GM12864 (cell line): ENCODE data around the gene MPZL1.

Experiments used
- DNase-seq: peaks from one replicate; pipeline ENCODE4 v3.0.0-alpha.2; 2011; ENCODE audit warnings: low read depth
- H3K4me3 ChIP-seq: 2 replicates; pipeline ENCODE4 v1.5.1; 2011; ENCODE audit warnings: mild to moderate bottlenecking, low read depth, low read length, control low read depth
- TF ChIP-seq, protein P1 (sequence below): IDR thresholded peaks from 2 replicates; pipeline ENCODE4 v1.5.1; 2011; ENCODE audit warnings: low read depth, mild to moderate bottlenecking, moderate library complexity, low read length, control low read depth, inconsistent platforms; ENCODE audit errors: missing control alignments

MPZL1 gene

GRCh38 chr1:167708940-167709389 is 12.8 kb upstream of the MPZL1 start:
- TF ChIP-seq, protein P1, sequence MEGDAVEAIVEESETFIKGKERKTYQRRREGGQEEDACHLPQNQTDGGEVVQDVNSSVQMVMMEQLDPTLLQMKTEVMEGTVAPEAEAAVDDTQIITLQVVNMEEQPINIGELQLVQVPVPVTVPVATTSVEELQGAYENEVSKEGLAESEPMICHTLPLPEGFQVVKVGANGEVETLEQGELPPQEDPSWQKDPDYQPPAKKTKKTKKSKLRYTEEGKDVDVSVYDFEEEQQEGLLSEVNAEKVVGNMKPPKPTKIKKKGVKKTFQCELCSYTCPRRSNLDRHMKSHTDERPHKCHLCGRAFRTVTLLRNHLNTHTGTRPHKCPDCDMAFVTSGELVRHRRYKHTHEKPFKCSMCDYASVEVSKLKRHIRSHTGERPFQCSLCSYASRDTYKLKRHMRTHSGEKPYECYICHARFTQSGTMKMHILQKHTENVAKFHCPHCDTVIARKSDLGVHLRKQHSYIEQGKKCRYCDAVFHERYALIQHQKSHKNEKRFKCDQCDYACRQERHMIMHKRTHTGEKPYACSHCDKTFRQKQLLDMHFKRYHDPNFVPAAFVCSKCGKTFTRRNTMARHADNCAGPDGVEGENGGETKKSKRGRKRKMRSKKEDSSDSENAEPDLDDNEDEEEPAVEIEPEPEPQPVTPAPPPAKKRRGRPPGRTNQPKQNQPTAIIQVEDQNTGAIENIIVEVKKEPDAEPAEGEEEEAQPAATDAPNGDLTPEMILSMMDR: no peak
- DNase-seq: no peak
- H3K4me3 ChIP-seq: no peak overlapping the region

- DNase-seq: no peak
- H3K4me3 ChIP-seq: no peak overlapping the region
- TF ChIP-seq, protein P1: no peak
Measured at GRCh38 chr1:167710836-167711235, 10.9 kb upstream of the MPZL1 start.

DNA sequence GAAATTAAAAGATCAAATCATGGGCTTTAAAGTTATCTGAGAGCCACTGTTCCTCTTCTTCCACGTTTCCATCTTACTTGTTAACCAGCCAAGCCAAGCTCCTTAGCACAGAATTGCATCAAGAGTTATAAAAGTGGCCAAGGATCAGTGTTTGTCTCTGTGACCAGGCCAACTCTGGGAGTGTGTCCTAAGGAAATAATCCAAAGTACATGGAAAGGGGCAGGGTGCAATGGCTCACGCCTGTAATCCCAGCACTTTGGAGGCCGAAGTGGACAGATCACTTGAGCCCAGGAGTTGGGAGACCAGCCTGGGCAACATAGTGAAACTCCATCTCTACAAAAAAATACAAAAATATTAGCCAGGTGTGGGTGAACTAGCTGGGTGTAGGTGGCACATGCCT is 10.0 kb upstream of the MPZL1 start:
- no peak for DNase-seq
- H3K4me3 ChIP-seq: no peak overlapping the region
- TF ChIP-seq, protein P1: no peak

GRCh38 chr1:167713330-167714081 is 8.3 kb upstream of the MPZL1 start:
- no peak for DNase-seq
- TF ChIP-seq, protein P1: no peak
- peak overlapping the region; percentile 95 for H3K4me3 ChIP-seq

DNA sequence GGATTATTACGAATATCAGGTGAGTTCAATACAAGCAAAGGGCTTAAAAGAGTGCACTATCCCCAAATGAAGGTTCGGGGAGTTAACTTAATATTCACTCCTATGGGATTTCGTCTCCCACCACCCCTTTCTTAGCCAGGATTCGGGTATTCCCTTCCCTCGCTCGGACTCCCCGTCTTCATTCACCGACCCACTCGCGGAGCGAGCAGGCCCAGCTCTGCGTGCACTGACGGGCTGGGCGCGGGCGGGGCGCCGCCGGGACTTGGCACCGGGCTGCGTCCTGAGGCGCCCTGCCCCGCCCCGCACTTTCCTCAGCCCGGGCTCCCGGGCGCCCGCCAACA is 7.7 kb upstream of the MPZL1 start:
- peak overlapping the region; percentile 95 for H3K4me3 ChIP-seq

DNA sequence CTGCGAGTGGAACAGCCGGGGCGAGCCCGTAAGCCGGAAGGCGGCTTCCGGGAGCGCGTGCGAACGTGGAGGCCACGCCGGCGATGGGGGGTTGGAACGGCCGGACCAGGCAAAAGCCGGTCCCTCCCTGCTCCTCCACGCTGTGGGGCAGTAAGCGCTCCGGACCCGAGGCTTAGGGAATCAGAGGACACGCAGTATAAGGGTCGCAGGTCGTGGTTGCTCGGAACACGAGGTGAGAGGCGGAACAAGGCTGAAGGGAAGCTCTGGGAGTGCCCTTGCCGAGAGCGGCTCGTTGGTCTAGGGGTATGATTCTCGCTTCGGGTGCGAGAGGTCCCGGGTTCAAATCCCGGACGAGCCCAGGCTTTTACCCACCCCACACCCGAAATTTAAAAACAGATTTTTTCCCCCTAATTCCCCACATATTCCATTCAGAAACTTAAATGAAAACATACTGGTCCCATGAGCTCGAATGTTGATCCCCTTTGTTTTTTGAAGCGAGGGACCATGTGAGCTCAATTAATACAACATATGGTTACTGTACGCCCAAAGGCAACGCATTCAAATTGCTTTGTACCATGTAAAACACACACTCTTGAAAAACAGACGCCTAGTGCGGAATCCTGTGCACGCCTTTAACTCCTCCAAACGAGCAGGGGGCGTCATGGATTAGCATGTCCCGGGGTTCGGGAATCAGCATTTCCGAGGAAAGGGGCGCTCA is 7.2 kb upstream of the MPZL1 start:
- TF ChIP-seq, protein P1: no peak
- H3K4me3 ChIP-seq: peak overlapping the region; percentile 95
- DNase-seq: peak; percentile 64

More for the DNA sequence above, 7.7 kb upstream of the MPZL1 start:
- TF ChIP-seq, protein P1: no peak
- no peak for DNase-seq
